Measurements from ENCODE around the gene TCFL5. TPM values are rescaled to one million over a fixed set of nuclear protein-coding genes. Genes with fewer than 3 reads are reported as not detected.
A peak's percentile ranks its signal among the peaks of the same experiment; 100 is the strongest.

The TCFL5 gene
- total RNA-seq, 1 donor from 2014 or later, result 5.8 TPM

- no peak for DNase-seq (ENCODE audit: low spot score)
- intact Hi-C loops (cut with micrococcal nuclease), result loop anchor here (5.0 kb wide), 1 partner anchor 36 kb away; the partner anchor contains the start of gene DIDO1
- Mint-ChIP-seq H3K27ac (peak overlapping the region; percentile 36), H3K36me3 (ENCODE audit: low read depth) (peaks cover 62% of the 10 kb centered on the region), H3K4me1 (ENCODE audit: low read depth) (peaks cover 27% of the 10 kb centered on the region), H3K4me3 (no peak overlapping the region), H3K27me3 (ENCODE audit: insufficient read depth) (no peaks in the 10 kb centered on the region), H3K9me3 (no peaks in the 10 kb centered on the region)
Observed at GRCh38 chr20:62891111-62891510, 29.5 kb upstream of the TCFL5 start.

DNA sequence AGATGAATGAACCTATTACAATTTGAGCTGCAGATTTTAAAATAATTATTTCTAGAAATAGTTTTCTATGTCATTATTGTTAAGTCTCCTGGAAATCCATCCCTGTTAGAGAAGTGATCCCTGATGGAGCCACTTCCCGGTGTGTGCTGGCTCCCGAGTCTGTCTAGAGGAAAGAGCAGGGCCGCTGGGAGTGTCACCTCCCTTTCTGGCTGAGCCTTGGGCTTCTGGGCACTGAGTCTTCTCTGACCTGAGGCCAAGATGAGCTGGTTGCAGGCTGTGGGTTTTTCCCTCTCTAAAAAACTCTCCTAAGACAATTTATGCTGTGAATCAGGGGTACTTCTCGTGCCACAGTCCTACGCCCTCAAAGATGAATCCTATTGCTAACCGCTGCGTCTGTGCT lies 28.8 kb upstream of the TCFL5 start:
- Mint-ChIP-seq H3K4me3 (no peak overlapping the region), H3K9me3 (no peaks in the 10 kb centered on the region), H3K36me3 (ENCODE audit: low read depth) (peaks cover 58% of the 10 kb centered on the region), H3K27me3 (ENCODE audit: insufficient read depth) (no peaks in the 10 kb centered on the region), H3K4me1 (ENCODE audit: low read depth) (peaks cover 27% of the 10 kb centered on the region), H3K27ac (no peak overlapping the region)
- intact Hi-C loops (cut with micrococcal nuclease), result loop anchor here (5.0 kb wide), 1 partner anchor 37 kb away; the partner anchor contains the start of gene DIDO1
- no peak for DNase-seq (ENCODE audit: low spot score)

- no peaks in the 10 kb centered on the region for H3K9me3 Mint-ChIP-seq
- intact Hi-C loops (cut with micrococcal nuclease), result loop anchor here (5.0 kb wide), 1 partner anchor 37 kb away; the partner anchor contains the start of gene DIDO1
- H3K27me3 Mint-ChIP-seq (ENCODE audit: insufficient read depth), result no peaks in the 10 kb centered on the region
- no peak overlapping the region for H3K27ac Mint-ChIP-seq
- DNase-seq (ENCODE audit: low spot score), result no peak
- peaks cover 27% of the 10 kb centered on the region for H3K4me1 Mint-ChIP-seq (ENCODE audit: low read depth)
- peaks cover 53% of the 10 kb centered on the region for H3K36me3 Mint-ChIP-seq (ENCODE audit: low read depth)
- no peak overlapping the region for H3K4me3 Mint-ChIP-seq
Observed at GRCh38 chr20:62889871-62890270, 28.2 kb upstream of the TCFL5 start.

GRCh38 chr20:62889411-62889810 lies 27.8 kb upstream of the TCFL5 start:
- Mint-ChIP-seq H3K36me3 (ENCODE audit: low read depth) (peaks cover 52% of the 10 kb centered on the region), H3K27me3 (ENCODE audit: insufficient read depth) (no peaks in the 10 kb centered on the region), H3K4me3 (no peak overlapping the region), H3K4me1 (ENCODE audit: low read depth) (peaks cover 26% of the 10 kb centered on the region), H3K27ac (no peak overlapping the region), H3K9me3 (no peaks in the 10 kb centered on the region)
- intact Hi-C loops (cut with micrococcal nuclease), result no loop called here
- no peak for DNase-seq (ENCODE audit: low spot score)

DNA sequence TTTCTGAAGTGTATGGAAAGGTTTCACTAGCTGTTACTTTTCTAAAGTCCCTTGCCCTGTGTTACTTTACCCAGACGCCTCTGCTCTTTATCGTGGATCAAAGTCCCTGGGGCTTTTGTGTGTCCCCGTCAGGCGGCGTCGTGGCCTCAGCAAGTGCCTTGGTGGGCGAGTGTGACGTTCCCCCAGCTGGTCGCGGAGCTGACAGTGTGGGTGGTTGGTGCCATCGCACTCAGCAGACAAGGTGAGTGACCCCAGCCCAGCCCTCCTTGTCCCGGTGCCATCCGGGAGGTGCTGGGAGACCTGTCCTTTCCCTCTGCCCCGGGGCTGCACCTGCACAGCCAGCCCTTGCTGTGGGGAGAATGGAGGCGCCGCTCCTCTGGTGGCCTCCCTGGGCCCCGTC lies 27.3 kb upstream of the TCFL5 start:
- intact Hi-C loops (cut with micrococcal nuclease), result no loop called here
- H3K9me3 Mint-ChIP-seq, result no peaks in the 10 kb centered on the region
- H3K27ac Mint-ChIP-seq, result no peak overlapping the region
- no peak for DNase-seq (ENCODE audit: low spot score)
- H3K27me3 Mint-ChIP-seq (ENCODE audit: insufficient read depth), result no peaks in the 10 kb centered on the region
- H3K4me3 Mint-ChIP-seq, result no peak overlapping the region
- peaks cover 22% of the 10 kb centered on the region for H3K4me1 Mint-ChIP-seq (ENCODE audit: low read depth)
- peaks cover 47% of the 10 kb centered on the region for H3K36me3 Mint-ChIP-seq (ENCODE audit: low read depth)

DNA sequence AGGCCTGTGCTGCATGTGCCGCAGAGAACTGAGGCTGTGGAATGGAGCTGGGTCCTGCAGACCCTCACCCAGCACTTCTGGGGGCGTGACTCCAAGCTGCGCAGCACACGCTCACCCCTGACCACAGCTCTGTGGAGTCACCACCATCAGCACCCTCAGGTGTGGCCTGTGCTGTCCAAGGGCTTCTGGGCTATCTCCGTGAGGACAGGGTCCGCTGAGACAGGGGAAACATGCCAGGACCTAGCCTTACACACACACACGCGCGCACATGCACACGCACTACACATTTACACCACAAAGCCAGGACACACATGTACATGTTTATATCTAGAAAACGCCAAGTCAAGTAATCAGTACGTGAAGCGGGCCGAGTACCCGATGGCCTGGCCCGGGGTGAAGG lies 26.8 kb upstream of the TCFL5 start:
- H3K4me1 Mint-ChIP-seq (ENCODE audit: low read depth), result peaks cover 22% of the 10 kb centered on the region
- intact Hi-C loops (cut with micrococcal nuclease), result no loop called here
- H3K36me3 Mint-ChIP-seq (ENCODE audit: low read depth), result peaks cover 42% of the 10 kb centered on the region

DNA sequence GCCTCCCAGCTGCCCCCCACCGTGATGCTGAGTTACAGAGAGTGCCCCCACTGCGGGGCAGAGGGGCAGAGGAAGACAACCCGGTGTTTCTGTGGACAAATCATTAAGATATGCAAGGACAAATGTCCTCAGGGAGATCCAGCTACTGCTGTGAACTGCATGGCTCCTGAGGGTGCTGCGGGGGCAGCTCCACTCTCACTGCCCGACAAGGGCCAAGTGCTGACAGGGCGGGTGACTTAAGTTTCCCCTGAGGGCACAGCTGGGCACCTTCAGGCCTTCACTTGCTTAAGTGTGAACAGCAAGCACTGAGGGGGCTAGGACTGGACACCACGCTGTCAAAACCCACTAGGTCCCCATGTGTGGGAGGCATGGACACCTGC lies 26.2 kb upstream of the TCFL5 start:
- Mint-ChIP-seq H3K4me1 (ENCODE audit: low read depth) (peaks cover 21% of the 10 kb centered on the region), H3K27ac (no peak overlapping the region), H3K27me3 (ENCODE audit: insufficient read depth) (no peaks in the 10 kb centered on the region), H3K9me3 (no peaks in the 10 kb centered on the region), H3K36me3 (ENCODE audit: low read depth) (peaks cover 37% of the 10 kb centered on the region), H3K4me3 (no peak overlapping the region)
- DNase-seq (ENCODE audit: low spot score), result no peak
- intact Hi-C loops (cut with micrococcal nuclease), result no loop called here

More for the DNA sequence above, 26.8 kb upstream of the TCFL5 start:
- Mint-ChIP-seq H3K27ac (no peak overlapping the region), H3K9me3 (no peaks in the 10 kb centered on the region), H3K4me3 (no peak overlapping the region), H3K27me3 (ENCODE audit: insufficient read depth) (no peaks in the 10 kb centered on the region)
- DNase-seq (ENCODE audit: low spot score), result no peak

GRCh38 chr20:62887152-62887859 lies 25.7 kb upstream of the TCFL5 start:
- Mint-ChIP-seq H3K4me1 (ENCODE audit: low read depth) (peaks cover 16% of the 10 kb centered on the region), H3K36me3 (ENCODE audit: low read depth) (peaks cover 34% of the 10 kb centered on the region), H3K4me3 (no peak overlapping the region), H3K27me3 (ENCODE audit: insufficient read depth) (no peaks in the 10 kb centered on the region), H3K27ac (no peak overlapping the region), H3K9me3 (no peaks in the 10 kb centered on the region)
- intact Hi-C loops (cut with micrococcal nuclease), result no loop called here
- no peak for DNase-seq (ENCODE audit: low spot score)

DNA sequence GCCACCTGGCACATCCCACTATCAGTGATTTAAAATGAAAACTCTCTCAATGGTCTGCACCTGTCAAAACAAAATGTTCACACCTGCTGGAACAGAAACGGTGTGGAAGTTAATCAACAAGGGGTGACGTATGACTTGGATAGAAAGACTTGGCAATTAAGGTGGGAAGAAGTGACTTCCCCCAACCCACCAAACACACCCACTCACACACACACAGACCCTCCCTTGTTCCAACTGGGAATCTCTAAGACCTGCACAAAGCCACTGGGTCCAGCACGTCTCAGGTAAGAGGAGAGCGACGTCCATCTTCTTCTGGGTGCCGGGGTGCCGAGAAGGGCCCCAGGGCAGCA lies 25.1 kb upstream of the TCFL5 start:
- H3K27me3 Mint-ChIP-seq (ENCODE audit: insufficient read depth), result no peaks in the 10 kb centered on the region
- peaks cover 10% of the 10 kb centered on the region for H3K4me1 Mint-ChIP-seq (ENCODE audit: low read depth)
- peaks cover 31% of the 10 kb centered on the region for H3K36me3 Mint-ChIP-seq (ENCODE audit: low read depth)
- intact Hi-C loops (cut with micrococcal nuclease), result no loop called here
- no peaks in the 10 kb centered on the region for H3K9me3 Mint-ChIP-seq
- no peak overlapping the region for H3K4me3 Mint-ChIP-seq
- no peak for DNase-seq (ENCODE audit: low spot score)
- H3K27ac Mint-ChIP-seq, result no peak overlapping the region

DNA sequence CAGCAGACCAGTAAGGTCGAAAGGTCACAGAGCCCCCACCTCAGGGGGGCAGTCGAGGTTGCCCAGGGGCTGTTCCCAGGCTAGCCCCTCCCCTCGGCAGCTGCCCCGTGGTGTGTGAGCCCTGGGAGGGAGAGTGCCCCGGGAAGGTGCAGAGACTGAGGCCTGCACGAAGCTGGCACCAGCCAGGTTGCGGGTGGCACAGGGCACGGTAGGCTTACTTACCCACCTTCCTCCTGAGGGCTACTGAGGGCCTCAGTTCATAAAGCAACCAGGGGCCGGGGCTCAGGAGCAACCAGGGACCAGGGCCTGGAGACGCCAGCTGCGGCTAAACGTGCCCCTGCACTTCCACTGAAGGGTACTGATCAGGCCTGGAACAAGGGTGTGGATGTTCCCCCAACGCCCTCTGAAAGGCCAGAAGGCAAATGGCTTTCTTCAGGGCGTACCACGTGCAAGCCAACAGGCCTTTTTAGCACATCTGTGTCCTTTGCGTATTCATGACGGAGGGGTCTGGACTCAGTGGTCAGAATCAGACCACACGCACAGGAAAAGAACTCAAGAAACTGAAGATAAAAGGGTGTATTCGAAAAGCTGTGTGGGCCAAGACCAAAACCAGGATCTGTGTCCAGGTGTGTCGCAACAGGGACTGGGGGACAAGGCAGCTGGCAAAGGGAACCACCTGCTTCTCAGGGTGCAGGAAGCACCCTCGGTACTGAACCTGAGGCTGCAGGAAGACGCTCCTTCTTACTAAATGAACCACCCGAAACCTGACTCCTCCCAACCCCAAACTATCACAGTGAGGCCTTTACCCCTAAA lies 24.5 kb upstream of the TCFL5 start:
- no peak overlapping the region for H3K27ac Mint-ChIP-seq
- H3K4me3 Mint-ChIP-seq, result no peak overlapping the region
- no peaks in the 10 kb centered on the region for H3K27me3 Mint-ChIP-seq (ENCODE audit: insufficient read depth)
- intact Hi-C loops (cut with micrococcal nuclease), result no loop called here
- peaks cover 29% of the 10 kb centered on the region for H3K36me3 Mint-ChIP-seq (ENCODE audit: low read depth)
- H3K4me1 Mint-ChIP-seq (ENCODE audit: low read depth), result peaks cover 5% of the 10 kb centered on the region
- DNase-seq (ENCODE audit: low spot score), result no peak
- H3K9me3 Mint-ChIP-seq, result no peaks in the 10 kb centered on the region

DNA sequence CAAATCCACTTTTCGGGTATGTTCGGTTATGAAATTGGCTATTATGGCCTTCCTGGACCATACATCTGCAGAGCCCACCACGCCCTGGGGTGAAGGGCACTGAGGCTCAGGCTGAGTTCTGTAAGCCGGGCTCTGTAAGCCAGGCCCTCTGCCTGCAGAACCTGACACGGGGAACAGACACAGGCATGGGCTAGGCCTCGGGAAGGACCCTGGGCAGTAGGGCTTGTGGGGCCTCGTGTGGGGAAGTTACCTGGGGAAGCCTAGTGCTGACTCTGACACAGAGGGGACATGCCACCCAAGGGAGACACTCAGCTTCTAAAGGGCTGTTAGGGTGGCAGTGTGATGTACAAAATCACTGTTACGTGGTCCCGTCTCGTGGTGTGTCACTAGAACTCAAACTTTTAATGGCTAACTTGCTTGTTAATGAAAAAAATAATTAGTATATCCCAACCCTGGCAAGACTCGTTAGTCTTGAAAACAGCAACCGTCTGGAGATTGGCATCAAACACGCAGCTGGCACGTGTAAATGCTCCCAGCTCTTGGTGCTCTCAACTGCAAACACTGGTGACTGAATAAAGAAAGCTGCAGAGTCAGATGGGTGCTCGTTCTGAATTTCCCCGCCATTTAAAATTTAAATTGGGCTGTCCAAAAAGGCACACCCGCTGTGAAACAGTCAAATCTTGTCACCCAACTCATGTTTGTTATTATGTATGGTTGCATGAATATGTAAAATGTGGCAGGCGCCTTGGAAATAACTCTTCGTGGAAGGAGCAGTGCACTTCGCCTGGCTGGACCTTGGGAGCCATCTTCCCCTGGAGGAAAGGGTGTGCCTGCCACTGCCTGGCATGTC lies 23.6 kb upstream of the TCFL5 start:
- H3K36me3 Mint-ChIP-seq (ENCODE audit: low read depth), result peaks cover 23% of the 10 kb centered on the region
- no peak for DNase-seq (ENCODE audit: low spot score)
- H3K4me1 Mint-ChIP-seq (ENCODE audit: low read depth), result no peaks in the 10 kb centered on the region
- H3K27ac Mint-ChIP-seq, result no peak overlapping the region
- H3K9me3 Mint-ChIP-seq, result no peaks in the 10 kb centered on the region
- H3K4me3 Mint-ChIP-seq, result no peak overlapping the region
- no peaks in the 10 kb centered on the region for H3K27me3 Mint-ChIP-seq (ENCODE audit: insufficient read depth)
- intact Hi-C loops (cut with micrococcal nuclease), result no loop called here

DNA sequence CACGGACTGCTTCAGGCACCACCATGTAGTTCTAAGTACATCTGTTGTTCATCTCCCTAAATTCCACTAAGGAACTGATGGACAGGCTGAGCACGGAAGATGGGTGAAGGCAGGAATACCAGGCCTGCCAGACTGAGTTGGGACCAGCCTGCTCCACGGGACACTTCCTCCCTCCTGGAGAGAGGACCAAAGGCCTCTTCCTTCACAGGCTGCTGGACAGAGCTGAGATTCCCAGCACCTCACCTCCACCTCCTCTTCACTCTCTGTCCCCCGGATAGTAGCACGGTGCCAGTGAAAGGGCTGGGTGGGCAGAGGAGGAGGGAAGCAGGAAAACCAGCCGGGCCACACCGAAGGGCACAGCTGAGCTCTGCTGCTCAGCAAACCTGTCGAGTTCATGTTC lies 22.9 kb upstream of the TCFL5 start:
- Mint-ChIP-seq H3K27me3 (ENCODE audit: insufficient read depth) (no peaks in the 10 kb centered on the region), H3K4me3 (no peak overlapping the region), H3K9me3 (no peaks in the 10 kb centered on the region), H3K4me1 (ENCODE audit: low read depth) (no peaks in the 10 kb centered on the region), H3K27ac (no peak overlapping the region), H3K36me3 (ENCODE audit: low read depth) (peaks cover 17% of the 10 kb centered on the region)
- DNase-seq (ENCODE audit: low spot score), result no peak
- intact Hi-C loops (cut with micrococcal nuclease), result no loop called here

DNA sequence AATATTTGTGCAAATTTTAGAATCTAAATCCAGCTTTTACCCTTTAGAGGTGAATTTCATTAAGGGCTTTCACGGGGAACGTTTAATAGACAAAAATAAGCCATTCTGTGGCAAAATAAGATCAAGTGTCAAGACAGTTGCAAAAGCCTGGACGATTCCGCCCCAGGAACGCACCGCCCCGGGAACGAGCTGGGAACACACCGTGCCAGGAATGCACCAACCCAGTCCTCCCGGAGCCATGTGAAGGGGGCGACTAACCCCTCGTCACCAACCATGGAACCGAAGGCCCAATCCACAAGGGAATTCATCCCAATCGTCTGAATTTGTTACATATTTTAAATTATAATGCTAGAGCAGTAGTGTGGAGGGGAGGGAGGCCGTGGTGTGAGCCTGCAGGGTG lies 20.8 kb upstream of the TCFL5 start:
- Mint-ChIP-seq H3K4me3 (no peak overlapping the region), H3K27me3 (ENCODE audit: insufficient read depth) (no peaks in the 10 kb centered on the region), H3K36me3 (ENCODE audit: low read depth) (peaks cover 12% of the 10 kb centered on the region), H3K4me1 (ENCODE audit: low read depth) (no peaks in the 10 kb centered on the region), H3K9me3 (no peaks in the 10 kb centered on the region), H3K27ac (no peak overlapping the region)
- intact Hi-C loops (cut with micrococcal nuclease), result no loop called here
- no peak for DNase-seq (ENCODE audit: low spot score)

Data from activated T-helper 1 cell treated with anti-CD3 and anti-CD28 coated beads, Interleukin-12 subunit alpha, Interleukin-12 subunit beta, Interleukin-2, Interleukin-4 antibody, amounts not matched to agents 30 ng/mL and 10 ng/mL and 1 ng/mL, durations not matched to agents 14 hours and 24 hours and 36 hours (primary cell).